GM18517 (cell line): ENCODE data around the gene LDB2.

ENCODE experiments used
- ATAC-seq: cut with Tn5 transposase; IDR thresholded peaks from one replicate; pipeline ENCODE4 v1.9.1; 2021; ENCODE audit warnings: mild to moderate bottlenecking, moderate library complexity; ENCODE audit not compliant: unreplicated experiment

The LDB2 gene

GRCh38 chr4:16884673-16885460, 13.6 kb downstream of the LDB2 start:
- ATAC-seq = no peak

GRCh38 chr4:16883806-16884205, 14.6 kb downstream of the LDB2 start:
- ATAC-seq = no peak

GRCh38 chr4:16881151-16881884, 17.1 kb downstream of the LDB2 start:
- no peak for ATAC-seq

- ATAC-seq = no peak
Measured at GRCh38 chr4:16875487-16875886, 23.0 kb downstream of the LDB2 start.

- no peak for ATAC-seq
Measured at GRCh38 chr4:16869594-16870245, 28.7 kb downstream of the LDB2 start.

- no peak for ATAC-seq
Measured at GRCh38 chr4:16868674-16869073, 29.8 kb downstream of the LDB2 start.

GRCh38 chr4:16867827-16868226, 30.6 kb downstream of the LDB2 start:
- no peak for ATAC-seq

- ATAC-seq = no peak
Measured at GRCh38 chr4:16866974-16867373, 31.5 kb downstream of the LDB2 start.

GRCh38 chr4:16865897-16866283, 32.6 kb downstream of the LDB2 start:
- no peak for ATAC-seq

- no peak for ATAC-seq
Measured at GRCh38 chr4:16865209-16865896, 33.1 kb downstream of the LDB2 start.

- no peak for ATAC-seq
Measured at GRCh38 chr4:16864199-16864598, 34.2 kb downstream of the LDB2 start.

- ATAC-seq = no peak
Measured at GRCh38 chr4:16862697-16863096, 35.7 kb downstream of the LDB2 start.

- no peak for ATAC-seq
Measured at GRCh38 chr4:16860516-16860915, 37.9 kb downstream of the LDB2 start.

- no peak for ATAC-seq
Measured at GRCh38 chr4:16859031-16859430, 39.4 kb downstream of the LDB2 start.

- ATAC-seq = no peak
Measured at GRCh38 chr4:16858275-16858752, 40.1 kb downstream of the LDB2 start.

- ATAC-seq = no peak
Measured at GRCh38 chr4:16857425-16857824, 41.0 kb downstream of the LDB2 start.

- ATAC-seq = no peak
Measured at GRCh38 chr4:16853640-16854039, 44.8 kb downstream of the LDB2 start.

GRCh38 chr4:16852644-16853043, 45.8 kb downstream of the LDB2 start:
- no peak for ATAC-seq

GRCh38 chr4:16852228-16852627, 46.2 kb downstream of the LDB2 start:
- ATAC-seq = no peak

GRCh38 chr4:16846540-16847117, 51.8 kb downstream of the LDB2 start:
- ATAC-seq = no peak
